ELR (cell line): Measurements from ENCODE around the gene ACSM5.
"Not testable (repeated sequence)": the region's sequence is repeated elsewhere in the genome, so short reads cannot be mapped to it uniquely, and the experiment has no call there.

Source experiments
- DNase-seq: peaks from one replicate; pipeline ENCODE4 v3.0.0-alpha.2; 2015; ENCODE audit warnings: low read depth

ACSM5 gene

GRCh38 chr16:20399185-20399584 is 10.1 kb upstream of the ACSM5 start:
- no peak for DNase-seq

- DNase-seq: no peak
These were observed 8.3 kb upstream of the ACSM5 start for GRCh38 chr16:20401066-20401465.

GRCh38 chr16:20401475-20402016 is 7.8 kb upstream of the ACSM5 start:
- no peak for DNase-seq

GRCh38 chr16:20402651-20403050 is 6.7 kb upstream of the ACSM5 start:
- DNase-seq: no peak

- DNase-seq: no peak
These were observed 4.7 kb upstream of the ACSM5 start, which contains the start of gene PDILT for GRCh38 chr16:20404637-20405036. TSS of gene PDILT (minus strand) at chr16:20404737. CDS start at chr16:20399300, 5,437 bp downstream.

GRCh38 chr16:20410121-20410723 is 888 bp downstream of the ACSM5 start:
- peak; percentile 14 for DNase-seq

GRCh38 chr16:20411055-20411454 is 1.7 kb downstream of the ACSM5 start:
- no peak for DNase-seq

GRCh38 chr16:20415541-20415940 is 6.2 kb downstream of the ACSM5 start:
- DNase-seq: peak; percentile 6

- DNase-seq: not testable (repeated sequence)
These were observed 9.8 kb downstream of the ACSM5 start for GRCh38 chr16:20419093-20419492.

GRCh38 chr16:20421748-20422147 is 12.4 kb downstream of the ACSM5 start:
- DNase-seq: not testable (repeated sequence)

- DNase-seq: not testable (repeated sequence)
These were observed 14.4 kb downstream of the ACSM5 start for GRCh38 chr16:20423772-20424128.

GRCh38 chr16:20424129-20424866 is 15.0 kb downstream of the ACSM5 start:
- no peak for DNase-seq

GRCh38 chr16:20427401-20427797 is 18.1 kb downstream of the ACSM5 start:
- not testable (repeated sequence) for DNase-seq

- DNase-seq: not testable (repeated sequence)
These were observed 20.2 kb downstream of the ACSM5 start for GRCh38 chr16:20429499-20429898.

- DNase-seq: not testable (repeated sequence)
These were observed 21.1 kb downstream of the ACSM5 start for GRCh38 chr16:20430480-20430879.

- DNase-seq: no peak
These were observed 21.6 kb downstream of the ACSM5 start for GRCh38 chr16:20430948-20431347.

GRCh38 chr16:20438950-20439349 is 29.6 kb downstream of the ACSM5 start:
- DNase-seq: not testable (repeated sequence)

- DNase-seq: not testable (repeated sequence)
These were observed 30.5 kb downstream of the ACSM5 start for GRCh38 chr16:20439820-20440231.

- DNase-seq: not testable (repeated sequence)
These were observed 31.4 kb downstream of the ACSM5 start for GRCh38 chr16:20440731-20441130.

- DNase-seq: no peak
These were observed 31.9 kb downstream of the ACSM5 start for GRCh38 chr16:20441191-20441590.

GRCh38 chr16:20441859-20442258 is 32.5 kb downstream of the ACSM5 start:
- DNase-seq: not testable (repeated sequence)

GRCh38 chr16:20446652-20447393 is 37.5 kb downstream of the ACSM5 start:
- DNase-seq: not testable (repeated sequence)

GRCh38 chr16:20451364-20451763 is 42.0 kb downstream of the ACSM5 start, which contains the start of gene ACSM2A:
TSS of gene ACSM2A (plus strand) at chr16:20451521. CDS start at chr16:20460115, 8,594 bp downstream.
- not testable (repeated sequence) for DNase-seq
